ENCODE data around the gene RBMS3.
"Not testable (repeated sequence)": the region's sequence is repeated elsewhere in the genome, so short reads cannot be mapped to it uniquely, and the experiment has no call there.

The RBMS3 gene

GRCh38 chr3:29481969-29482767 lies 201.3 kb downstream of the RBMS3 start:
- DNase-seq (ENCODE audit: low read depth) = no peak

- no peak for DNase-seq (ENCODE audit: low read depth)
Observed at GRCh38 chr3:29484633-29485032, 203.8 kb downstream of the RBMS3 start.

- DNase-seq (ENCODE audit: low read depth) = no peak
Observed at GRCh38 chr3:29486096-29486495, 205.2 kb downstream of the RBMS3 start.

GRCh38 chr3:29486917-29487316 lies 206.0 kb downstream of the RBMS3 start:
- no peak for DNase-seq (ENCODE audit: low read depth)

GRCh38 chr3:29488922-29489321 lies 208.1 kb downstream of the RBMS3 start:
- no peak for DNase-seq (ENCODE audit: low read depth)

GRCh38 chr3:29493109-29493508 lies 212.2 kb downstream of the RBMS3 start:
- no peak for DNase-seq (ENCODE audit: low read depth)

GRCh38 chr3:29494305-29495036 lies 213.6 kb downstream of the RBMS3 start:
- no peak for DNase-seq (ENCODE audit: low read depth)

- no peak for DNase-seq (ENCODE audit: low read depth)
Observed at GRCh38 chr3:29497282-29497681, 216.4 kb downstream of the RBMS3 start.

- no peak for DNase-seq (ENCODE audit: low read depth)
Observed at GRCh38 chr3:29502771-29503170, 221.9 kb downstream of the RBMS3 start.

- DNase-seq (ENCODE audit: low read depth) = no peak
Observed at GRCh38 chr3:29503314-29503713, 222.4 kb downstream of the RBMS3 start.

- no peak for DNase-seq (ENCODE audit: low read depth)
Observed at GRCh38 chr3:29503958-29504357, 223.1 kb downstream of the RBMS3 start.

GRCh38 chr3:29506502-29506901 lies 225.6 kb downstream of the RBMS3 start:
- DNase-seq (ENCODE audit: low read depth) = no peak

GRCh38 chr3:29511701-29512100 lies 230.8 kb downstream of the RBMS3 start:
- DNase-seq (ENCODE audit: low read depth) = no peak

- DNase-seq (ENCODE audit: low read depth) = no peak
Observed at GRCh38 chr3:29512641-29513040, 231.8 kb downstream of the RBMS3 start.

GRCh38 chr3:29513236-29513635 lies 232.4 kb downstream of the RBMS3 start:
- DNase-seq (ENCODE audit: low read depth) = no peak

- no peak for DNase-seq (ENCODE audit: low read depth)
Observed at GRCh38 chr3:29514170-29514569, 233.3 kb downstream of the RBMS3 start.

GRCh38 chr3:29514912-29515311 lies 234.0 kb downstream of the RBMS3 start:
- no peak for DNase-seq (ENCODE audit: low read depth)

- no peak for DNase-seq (ENCODE audit: low read depth)
Observed at GRCh38 chr3:29515451-29515850, 234.6 kb downstream of the RBMS3 start.

- DNase-seq (ENCODE audit: low read depth) = no peak
Observed at GRCh38 chr3:29516164-29516563, 235.3 kb downstream of the RBMS3 start.

GRCh38 chr3:29520764-29521163 lies 239.9 kb downstream of the RBMS3 start:
- no peak for DNase-seq (ENCODE audit: low read depth)

- DNase-seq (ENCODE audit: low read depth) = no peak
Observed at GRCh38 chr3:29521293-29521692, 240.4 kb downstream of the RBMS3 start.

GRCh38 chr3:29521751-29522150 lies 240.9 kb downstream of the RBMS3 start:
- DNase-seq (ENCODE audit: low read depth) = no peak

GRCh38 chr3:29524433-29524832 lies 243.6 kb downstream of the RBMS3 start:
- DNase-seq (ENCODE audit: low read depth) = not testable (repeated sequence)

Data from T-helper 22 cell (primary cell).